K562 (cell line): ENCODE data around the gene VN1R4. TPM values are rescaled to one million over a fixed set of nuclear protein-coding genes. Genes with fewer than 3 reads are reported as not detected.
A peak's percentile ranks its signal among the peaks of the same experiment; 100 is the strongest.

Experiments
- CUX1 ChIP-seq: fragments of 200-800 bp; sonication (Bioruptor generic); IDR thresholded peaks from 2 replicates; pipeline ENCODE4 v1.6.1; 2016; ENCODE audit warnings: missing genetic modification characterization, missing compliant biosample characterization
- DMBX1 ChIP-seq: fragments of 250-450 bp; sonication (Bioruptor Pico); IDR thresholded peaks from 2 replicates; pipeline ENCODE4 v1.8.0; 2022; ENCODE audit warnings: inconsistent platforms, mild to moderate bottlenecking, moderate library complexity, borderline replicate concordance
- LEF1 ChIP-seq: fragments of 450-650 bp; IDR thresholded peaks from 2 replicates; pipeline ENCODE4 v1.6.1; 2016; ENCODE audit warnings: mild to moderate bottlenecking
- MTA3 ChIP-seq: fragments of 450-650 bp; formaldehyde crosslinking; IDR thresholded peaks from 2 replicates; pipeline ENCODE4 v1.6.1; 2017; ENCODE audit warnings: mild to moderate bottlenecking, borderline replicate concordance
- NRF1 ChIP-seq, 2 experiments: fragments of 450-650 bp; IDR thresholded peaks in 1 of 2; conservative IDR thresholded peaks in 1 of 2; 2 replicates each; pipeline ENCODE4 v1.6.1; 2014; ENCODE audit warnings: mild to moderate bottlenecking in 2 of 2
- PHB ChIP-seq: fragments of 250-450 bp; sonication (Bioruptor Pico); IDR thresholded peaks from 2 replicates; pipeline ENCODE4 v1.5.0; 2021
- RREB1 ChIP-seq: fragments of 250-450 bp; sonication (Bioruptor Pico); IDR thresholded peaks from 2 replicates; pipeline ENCODE4 v1.4.0; 2020
- TAF7 ChIP-seq: fragments of 450-650 bp; IDR thresholded peaks from 2 replicates; pipeline ENCODE4 v1.6.1; 2016; ENCODE audit warnings: missing genetic modification characterization, missing compliant biosample characterization
- ZNF232 ChIP-seq: sonication (generic); formaldehyde crosslinking; IDR thresholded peaks from 2 replicates; pipeline ENCODE4 v1.8.0; 2022; ENCODE audit warnings: mild to moderate bottlenecking, missing genetic modification reagents
- ZNF780A ChIP-seq: fragments of 250-450 bp; sonication (Bioruptor Pico); IDR thresholded peaks from 2 replicates; pipeline ENCODE4 v1.5.0; 2021; ENCODE audit warnings: mild to moderate bottlenecking
- polyA plus RNA-seq, 8 experiments: library from polyadenylated mRNA; depleted of rRNA in 4 of 8; stranded (reverse) in 5 of 8; unstranded in 3 of 8; fragments of >200 nt; fragmentation: Nextera tagmentation in 2 of 8; fragmentation: Illumina TruSeq in 1 of 8; extraction: Ambion mirVana in 2 of 8; extraction: Trizol in 1 of 8; gene quantifications; 2 replicates each; pipeline versions ENCODE4 v1.2.1 to v1.2.3, GENCODE V29; 2011 to 2014; ENCODE audit warnings: inconsistent platforms in 1 of 8, missing spikeins in 1 of 8
- total RNA-seq, 7 experiments: library from RNA; depleted of rRNA in 6 of 7; stranded (reverse); fragments of >200 nt in 6 of 7; fragmentation: Illumina TruSeq in 2 of 7; extraction: Trizol in 2 of 7; gene quantifications; 2 replicates each; pipeline versions ENCODE4 v1.2.1 to v1.2.3, GENCODE V29; 2011 to 2021; ENCODE audit warnings: low replicate concordance in 1 of 7
- TF ChIP-seq, protein P1 (sequence below): fragments of 250-450 bp; sonication (Bioruptor Pico); IDR thresholded peaks from 2 replicates; pipeline ENCODE4 v1.8.0; 2022; ENCODE audit warnings: inconsistent platforms
- TF ChIP-seq, protein P2 (sequence below): fragments of 450-650 bp; formaldehyde crosslinking; IDR thresholded peaks from 2 replicates; pipeline ENCODE4 v1.4.0; 2020; ENCODE audit warnings: mild to moderate bottlenecking, mixed read lengths

The VN1R4 gene
- total and polyA plus RNA-seq, 9 of the 15 experiments (the other 6 are each of a cell fraction or from before 2014, with no cell fraction given) = not detected

DNA sequence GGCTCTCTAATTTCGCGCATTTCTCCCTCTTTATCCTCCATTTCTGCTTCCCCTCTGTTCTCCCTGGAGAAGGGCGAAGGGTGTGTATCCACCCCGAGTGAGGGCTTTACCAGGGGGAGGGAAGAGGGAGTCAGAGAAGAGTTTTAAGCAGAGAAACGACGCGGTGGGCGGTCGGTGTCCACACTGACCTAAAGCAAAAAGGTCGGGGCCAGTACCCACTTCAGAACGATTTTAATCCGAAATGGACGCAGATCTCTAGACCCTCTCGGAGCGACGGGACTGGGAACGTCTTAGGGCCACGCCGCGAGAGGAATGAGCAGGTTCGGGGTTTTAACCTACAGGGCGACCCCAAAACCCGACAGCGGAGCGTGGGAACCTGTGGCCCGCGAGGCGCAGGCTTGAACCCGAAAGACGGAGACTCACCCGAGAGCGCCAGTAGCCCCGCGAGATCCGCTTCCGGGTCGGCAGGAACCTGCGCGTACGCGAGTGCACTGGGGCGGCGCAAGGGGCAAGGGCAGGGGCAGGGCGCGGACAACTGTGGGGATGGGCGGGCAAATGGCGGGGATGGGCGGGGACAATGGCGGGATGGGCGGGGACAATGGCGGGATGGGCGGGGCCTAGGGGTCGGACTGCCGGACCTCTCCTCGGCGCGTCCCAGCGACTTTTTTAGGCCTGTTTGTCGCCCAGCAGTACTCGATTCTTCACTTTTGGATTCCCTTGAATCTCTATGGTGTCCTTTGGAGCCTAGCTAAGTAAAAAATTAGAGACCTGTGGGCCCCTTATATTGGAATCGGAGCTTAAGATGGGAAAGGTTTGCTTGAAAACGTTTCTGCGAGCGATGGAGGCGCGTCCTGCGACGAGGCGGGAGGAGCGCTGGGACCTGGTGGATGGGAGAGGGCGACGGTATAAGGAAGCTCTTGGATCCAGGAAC is 12.8 kb downstream of the VN1R4 start, which contains the start of gene ZNF677 (continued):
- TF ChIP-seq CUX1 (CRISPR knock-in tag) = no peak
- TF ChIP-seq, protein P1, sequence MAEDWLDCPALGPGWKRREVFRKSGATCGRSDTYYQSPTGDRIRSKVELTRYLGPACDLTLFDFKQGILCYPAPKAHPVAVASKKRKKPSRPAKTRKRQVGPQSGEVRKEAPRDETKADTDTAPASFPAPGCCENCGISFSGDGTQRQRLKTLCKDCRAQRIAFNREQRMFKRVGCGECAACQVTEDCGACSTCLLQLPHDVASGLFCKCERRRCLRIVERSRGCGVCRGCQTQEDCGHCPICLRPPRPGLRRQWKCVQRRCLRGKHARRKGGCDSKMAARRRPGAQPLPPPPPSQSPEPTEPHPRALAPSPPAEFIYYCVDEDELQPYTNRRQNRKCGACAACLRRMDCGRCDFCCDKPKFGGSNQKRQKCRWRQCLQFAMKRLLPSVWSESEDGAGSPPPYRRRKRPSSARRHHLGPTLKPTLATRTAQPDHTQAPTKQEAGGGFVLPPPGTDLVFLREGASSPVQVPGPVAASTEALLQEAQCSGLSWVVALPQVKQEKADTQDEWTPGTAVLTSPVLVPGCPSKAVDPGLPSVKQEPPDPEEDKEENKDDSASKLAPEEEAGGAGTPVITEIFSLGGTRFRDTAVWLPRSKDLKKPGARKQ = peak; percentile 39; the same call in 1 of the 2 replicates
- no peak for TF ChIP-seq PHB (CRISPR knock-in tag)
- no peak for TF ChIP-seq TAF7 (tag)
- no peak for TF ChIP-seq MTA3
- TF ChIP-seq, protein P2, sequence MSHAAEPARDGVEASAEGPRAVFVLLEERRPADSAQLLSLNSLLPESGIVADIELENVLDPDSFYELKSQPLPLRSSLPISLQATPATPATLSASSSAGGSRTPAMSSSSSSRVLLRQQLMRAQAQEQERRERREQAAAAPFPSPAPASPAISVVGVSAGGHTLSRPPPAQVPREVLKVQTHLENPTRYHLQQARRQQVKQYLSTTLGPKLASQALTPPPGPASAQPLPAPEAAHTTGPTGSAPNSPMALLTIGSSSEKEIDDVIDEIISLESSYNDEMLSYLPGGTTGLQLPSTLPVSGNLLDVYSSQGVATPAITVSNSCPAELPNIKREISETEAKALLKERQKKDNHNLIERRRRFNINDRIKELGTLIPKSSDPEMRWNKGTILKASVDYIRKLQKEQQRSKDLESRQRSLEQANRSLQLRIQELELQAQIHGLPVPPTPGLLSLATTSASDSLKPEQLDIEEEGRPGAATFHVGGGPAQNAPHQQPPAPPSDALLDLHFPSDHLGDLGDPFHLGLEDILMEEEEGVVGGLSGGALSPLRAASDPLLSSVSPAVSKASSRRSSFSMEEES (CRISPR knock-in tag) = no peak
- no peak for TF ChIP-seq ZNF232 (CRISPR knock-in tag)
- no peak for TF ChIP-seq DMBX1
- no peak for TF ChIP-seq RREB1 (CRISPR knock-in tag)
- peak; percentile 54 to 67 for TF ChIP-seq NRF1 (conservative IDR thresholded peaks at IDR 0.05 in 1 of 2, IDR thresholded peaks at IDR 0.05 in 1 of 2)
- no peak for TF ChIP-seq ZNF780A (CRISPR knock-in tag)
- no peak for TF ChIP-seq LEF1
